Tibial artery (tissue), 4 donors: ENCODE data around the gene SLC35E4.
"Not testable (repeated sequence)": the region's sequence is repeated elsewhere in the genome, so short reads cannot be mapped to it uniquely, and the experiment has no call there.

Experiments used
- DNase-seq, 2 donors: peaks; one replicate each; pipeline ENCODE4 v3.0.0-alpha.2; 2019
- H3K27ac ChIP-seq, 2 donors: fragments of 200-600 bp; sonication (generic) in 1 of 2; 1 replicate in 1 of 2; 2 replicates in 1 of 2; pipeline ENCODE4 v1.5.1; 2018 to 2019; ENCODE audit warnings: mild to moderate bottlenecking in 1 of 2
- H3K27me3 ChIP-seq, 2 donors: fragments of 200-600 bp; sonication (generic) in 1 of 2; one replicate each; pipeline versions ENCODE4 v1.5.1 to v1.6.0; 2016 to 2019
- H3K36me3 ChIP-seq, 3 donors: fragments of 200-600 bp; sonication (generic) in 2 of 3; one replicate each; pipeline ENCODE4 v1.5.1; 2016 to 2019; ENCODE audit warnings: mild to moderate bottlenecking in 2 of 3
- H3K4me1 ChIP-seq, 4 donors: fragments of 200-600 bp; sonication (generic) in 2 of 4; 1 replicate in 3 of 4; 2 replicates in 1 of 4; pipeline ENCODE4 v1.5.1; 2016 to 2019
- H3K4me3 ChIP-seq, 2 donors: fragments of 200-600 bp; sonication (generic) in 1 of 2; 1 replicate in 1 of 2; 2 replicates in 1 of 2; pipeline ENCODE4 v1.5.1; 2018 to 2019; ENCODE audit warnings: mild to moderate bottlenecking in 2 of 2
- H3K9me3 ChIP-seq, 3 donors: fragments of 200-600 bp; sonication (generic) in 1 of 3; one replicate each; pipeline ENCODE4 v1.5.1; 2016 to 2019
- intact Hi-C: fragments of 100-400 bp; cut with DNase I; formaldehyde crosslinking; loops from one replicate; pipeline ENCODE4 v1.15.0; 2023; ENCODE audit warnings: low total_unique reads
- TF ChIP-seq, protein P1 (sequence below), 2 experiments: fragments of 200-600 bp in 1 of 2; fragments of 450-650 bp in 1 of 2; IDR thresholded peaks; one replicate each; pipeline ENCODE4 v1.5.1; 2017 to 2019; ENCODE audit warnings: antibody characterized with exemption in 2 of 2, mild to moderate bottlenecking in 1 of 2, moderate library complexity in 1 of 2

SLC35E4 gene

DNA sequence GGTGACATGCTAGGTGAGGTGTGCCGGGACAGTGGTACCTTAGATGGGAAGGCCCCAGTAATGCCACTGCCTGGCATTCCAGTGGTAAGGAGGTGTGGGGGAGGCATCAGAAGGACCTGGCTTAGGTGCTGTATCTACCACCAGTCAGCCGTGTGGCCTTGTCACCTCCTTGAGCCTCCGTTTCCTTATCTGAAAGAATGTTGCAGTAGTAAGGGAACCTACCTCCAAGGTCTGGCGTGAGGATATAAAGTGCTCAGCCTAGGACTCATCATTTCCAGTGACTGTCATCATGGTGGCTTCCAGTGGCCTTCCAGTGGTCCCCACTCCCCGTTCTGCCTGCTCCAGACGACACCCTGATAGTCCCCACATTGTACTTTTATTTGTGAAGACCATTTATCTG is 38.9 kb downstream of the SLC35E4 start:
- DNase-seq, result no peak
- H3K27ac ChIP-seq, result no peak overlapping the region
- TF ChIP-seq, protein P1, sequence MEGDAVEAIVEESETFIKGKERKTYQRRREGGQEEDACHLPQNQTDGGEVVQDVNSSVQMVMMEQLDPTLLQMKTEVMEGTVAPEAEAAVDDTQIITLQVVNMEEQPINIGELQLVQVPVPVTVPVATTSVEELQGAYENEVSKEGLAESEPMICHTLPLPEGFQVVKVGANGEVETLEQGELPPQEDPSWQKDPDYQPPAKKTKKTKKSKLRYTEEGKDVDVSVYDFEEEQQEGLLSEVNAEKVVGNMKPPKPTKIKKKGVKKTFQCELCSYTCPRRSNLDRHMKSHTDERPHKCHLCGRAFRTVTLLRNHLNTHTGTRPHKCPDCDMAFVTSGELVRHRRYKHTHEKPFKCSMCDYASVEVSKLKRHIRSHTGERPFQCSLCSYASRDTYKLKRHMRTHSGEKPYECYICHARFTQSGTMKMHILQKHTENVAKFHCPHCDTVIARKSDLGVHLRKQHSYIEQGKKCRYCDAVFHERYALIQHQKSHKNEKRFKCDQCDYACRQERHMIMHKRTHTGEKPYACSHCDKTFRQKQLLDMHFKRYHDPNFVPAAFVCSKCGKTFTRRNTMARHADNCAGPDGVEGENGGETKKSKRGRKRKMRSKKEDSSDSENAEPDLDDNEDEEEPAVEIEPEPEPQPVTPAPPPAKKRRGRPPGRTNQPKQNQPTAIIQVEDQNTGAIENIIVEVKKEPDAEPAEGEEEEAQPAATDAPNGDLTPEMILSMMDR (IDR thresholded peaks at IDR 0.05), result no peak
- no peaks in the 10 kb centered on the region for H3K9me3 ChIP-seq
- H3K4me1 ChIP-seq, result no peaks in the 10 kb centered on the region
- peaks cover 0 to 25% of the 10 kb centered on the region in 2 donors for H3K27me3 ChIP-seq
- intact Hi-C loops, result no loop called here
- H3K4me3 ChIP-seq, result no peak overlapping the region
- H3K36me3 ChIP-seq, result no peaks in the 10 kb centered on the region

DNA sequence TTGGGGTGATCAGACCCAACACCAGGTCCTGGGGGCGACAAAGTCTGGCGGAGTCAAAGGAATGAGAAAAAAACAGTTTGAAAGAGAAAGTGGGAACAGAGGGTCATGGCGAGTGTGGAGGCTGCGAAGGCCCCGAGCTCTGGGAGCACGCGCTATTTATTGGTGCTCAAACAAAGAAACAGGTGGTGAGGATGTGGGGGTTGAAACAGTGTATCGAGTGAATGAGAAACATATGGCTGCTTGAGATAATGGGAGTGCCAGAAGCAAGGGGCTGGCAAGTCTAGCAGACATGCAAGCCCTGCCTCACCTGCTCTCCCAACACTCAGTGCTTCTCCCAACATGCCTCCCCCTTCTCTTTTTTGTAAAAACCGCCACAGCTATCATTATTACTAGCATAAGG is 39.9 kb downstream of the SLC35E4 start:
- TF ChIP-seq, protein P1 (IDR thresholded peaks at IDR 0.05), result no peak
- intact Hi-C loops, result no loop called here
- DNase-seq, result no peak

DNA sequence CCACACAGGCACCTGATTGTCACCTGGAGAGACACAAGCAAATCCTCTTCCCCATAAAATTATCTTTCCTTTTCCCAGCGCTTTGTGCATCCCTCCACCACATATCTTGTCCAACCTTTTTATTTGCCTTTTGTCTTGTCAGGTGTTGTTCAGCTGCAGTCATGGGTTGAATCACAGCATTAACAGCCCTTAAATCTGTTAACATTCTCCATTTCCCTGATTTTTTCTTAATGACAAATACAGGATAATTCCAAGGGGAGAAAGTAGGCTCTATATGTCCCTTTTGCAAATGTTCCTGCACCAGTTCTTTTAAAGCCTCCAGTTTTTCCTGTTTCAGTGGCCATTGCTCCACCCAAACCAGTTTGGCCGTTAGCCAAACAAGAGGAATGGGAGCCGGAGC is 41.0 kb downstream of the SLC35E4 start:
- H3K27ac ChIP-seq, intact Hi-C loops, H3K4me1 ChIP-seq, H3K4me3 ChIP-seq, H3K9me3 ChIP-seq, H3K36me3 ChIP-seq, DNase-seq: not testable (repeated sequence)
- H3K27me3 ChIP-seq, result peaks cover 0 to 28% of the 10 kb centered on the region in 2 donors

More for the DNA sequence above, 39.9 kb downstream of the SLC35E4 start:
- Histone ChIP-seq H3K4me3 (no peak overlapping the region), H3K36me3 (no peaks in the 10 kb centered on the region), H3K27ac (no peak overlapping the region), H3K9me3 (no peaks in the 10 kb centered on the region), H3K4me1 (no peaks in the 10 kb centered on the region), H3K27me3 (peaks cover 0 to 28% of the 10 kb centered on the region in 2 donors)

DNA sequence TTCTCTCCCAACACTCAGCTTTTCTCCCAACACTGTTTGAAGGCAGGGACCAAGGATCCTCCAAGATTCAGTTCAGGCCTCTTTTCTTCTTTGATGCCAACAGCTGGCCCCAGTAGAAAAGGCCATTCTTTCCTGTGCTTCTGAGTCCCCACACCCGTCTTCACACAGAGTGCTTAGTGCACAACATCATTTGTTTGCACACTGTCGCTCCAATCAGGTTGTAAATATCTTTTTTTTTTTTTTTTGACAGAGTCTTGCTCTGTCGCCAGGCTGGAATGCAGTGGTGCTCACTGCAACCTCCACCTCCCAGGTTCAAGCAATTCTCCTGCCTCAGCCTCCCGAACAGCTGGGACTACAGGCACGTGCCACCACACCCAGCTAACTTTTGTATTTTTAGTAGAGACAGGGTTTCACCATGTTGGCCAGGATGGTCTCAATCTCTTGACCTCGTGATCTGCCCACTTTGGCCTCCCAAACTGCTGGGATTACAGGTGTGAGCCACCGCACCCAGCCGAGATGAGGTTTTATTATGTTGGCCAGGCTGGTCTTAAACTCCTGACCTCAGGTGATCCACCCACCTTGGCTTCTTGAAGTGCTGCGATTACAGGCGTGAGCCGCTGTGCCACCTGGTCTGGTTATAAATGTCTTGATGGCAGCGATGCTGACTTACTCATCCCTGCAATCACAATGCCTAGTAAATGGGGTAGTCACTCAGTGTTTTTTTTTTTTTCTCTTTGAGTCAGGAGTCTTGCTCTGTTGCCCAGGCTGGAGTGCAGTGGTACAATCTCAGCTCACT is 44.5 kb downstream of the SLC35E4 start:
- H3K36me3 ChIP-seq, DNase-seq, intact Hi-C loops, H3K4me1 ChIP-seq, H3K4me3 ChIP-seq, H3K27ac ChIP-seq, H3K9me3 ChIP-seq: not testable (repeated sequence)
- peaks cover 0 to 24% of the 10 kb centered on the region in 2 donors for H3K27me3 ChIP-seq

DNA sequence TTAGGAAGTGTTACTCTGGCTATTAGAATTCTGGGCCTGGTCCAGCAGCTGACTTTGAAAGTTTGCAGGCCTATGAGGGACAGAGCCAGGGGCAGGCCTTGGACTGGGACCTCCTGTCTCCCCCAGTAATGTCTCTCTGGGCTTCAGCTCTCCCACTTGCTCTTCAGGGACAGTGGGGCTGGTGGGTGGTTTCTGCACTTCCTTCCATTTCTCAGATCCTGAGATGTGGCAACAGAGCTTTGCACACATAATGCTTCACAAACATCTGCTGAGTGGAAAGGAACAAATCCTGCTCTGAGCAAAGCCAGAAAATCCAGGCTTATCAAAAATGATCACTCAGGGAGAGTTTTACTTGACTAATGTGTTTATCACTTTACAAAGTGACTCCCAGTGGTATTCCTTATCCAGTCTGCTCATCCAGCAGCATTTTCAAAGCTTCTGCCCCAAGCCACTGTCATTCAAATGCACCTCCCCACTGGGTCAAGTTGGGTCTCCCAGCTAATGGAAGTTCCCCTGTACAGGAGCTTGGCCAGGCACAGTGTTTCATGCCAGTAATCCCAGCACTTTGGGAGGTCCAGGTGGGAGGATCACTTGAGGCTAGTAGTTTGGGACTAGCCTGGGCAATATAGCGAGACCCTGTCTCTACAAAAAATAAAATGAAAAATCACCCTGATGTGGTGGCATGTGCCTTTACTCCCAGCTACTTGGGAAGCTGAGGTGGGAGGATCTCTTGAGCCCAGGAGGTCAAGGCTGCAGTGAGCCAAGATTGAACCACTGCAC is 45.6 kb downstream of the SLC35E4 start:
- H3K36me3 ChIP-seq, result no peaks in the 10 kb centered on the region
- TF ChIP-seq, protein P1 (IDR thresholded peaks at IDR 0.05), result no peak
- H3K4me3 ChIP-seq, result no peak overlapping the region
- no peak for DNase-seq
- peaks cover 0 to 17% of the 10 kb centered on the region in 2 donors for H3K27me3 ChIP-seq
- H3K4me1 ChIP-seq, result no peaks in the 10 kb centered on the region
- H3K27ac ChIP-seq, result no peak overlapping the region
- intact Hi-C loops, result no loop called here
- no peaks in the 10 kb centered on the region for H3K9me3 ChIP-seq

DNA sequence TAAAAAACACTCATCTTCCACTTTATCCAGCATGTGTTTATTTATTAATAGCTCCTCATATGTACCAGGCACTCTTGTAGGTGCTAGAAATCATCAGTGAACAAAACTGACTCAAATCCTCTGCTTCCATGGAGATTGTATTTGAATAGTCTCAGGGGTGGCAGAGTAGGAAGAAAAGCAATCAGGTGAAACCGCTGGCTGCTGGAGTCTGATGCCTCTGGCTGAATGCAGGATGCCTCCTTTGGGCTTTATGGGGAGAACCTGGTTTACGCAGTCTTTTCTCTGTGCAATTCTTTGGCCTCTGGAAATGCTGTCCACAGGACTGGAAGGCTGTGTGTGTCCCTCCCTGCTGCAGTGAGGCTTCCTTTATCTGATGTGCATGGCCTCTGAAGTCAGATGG is 46.2 kb downstream of the SLC35E4 start:
- no peak for DNase-seq
- TF ChIP-seq, protein P1 (IDR thresholded peaks at IDR 0.05), result no peak
- Histone ChIP-seq H3K27ac (no peak overlapping the region), H3K36me3 (no peaks in the 10 kb centered on the region), H3K27me3 (peaks cover 0 to 10% of the 10 kb centered on the region in 2 donors), H3K4me3 (no peak overlapping the region), H3K4me1 (no peaks in the 10 kb centered on the region), H3K9me3 (no peaks in the 10 kb centered on the region)
- intact Hi-C loops, result no loop called here
